Ectodermal cell (in vitro differentiated cells): ENCODE data around the gene CMTM6.
"Not testable (repeated sequence)": the region's sequence is repeated elsewhere in the genome, so short reads cannot be mapped to it uniquely, and the experiment has no call there.

ENCODE experiments used
- H3K27ac ChIP-seq: 2 replicates; pipeline ENCODE4 v1.7.0; 2013; ENCODE audit warnings: mild to moderate bottlenecking, low read depth, low read length; ENCODE audit not compliant: insufficient read depth, poor library complexity, severe bottlenecking
- H3K27me3 ChIP-seq: 2 replicates; pipeline ENCODE4 v1.7.0; 2013; ENCODE audit warnings: mild to moderate bottlenecking, low read length; ENCODE audit not compliant: insufficient read depth, control insufficient read depth, poor library complexity, severe bottlenecking
- H3K36me3 ChIP-seq: one replicate; pipeline ENCODE4 v1.7.0; 2013; ENCODE audit warnings: low read length; ENCODE audit not compliant: control insufficient read depth, insufficient read depth
- H3K4me1 ChIP-seq: one replicate; pipeline ENCODE4 v1.7.0; 2013; ENCODE audit warnings: low read length; ENCODE audit not compliant: control insufficient read depth, insufficient read depth
- H3K4me3 ChIP-seq: 2 replicates; pipeline ENCODE4 v1.7.0; 2013; ENCODE audit warnings: low read depth, low read length, control low read depth; ENCODE audit not compliant: insufficient read depth
- H3K9me3 ChIP-seq: 2 replicates; pipeline ENCODE4 v1.7.0; 2013; ENCODE audit warnings: mild to moderate bottlenecking, low read length, moderate library complexity; ENCODE audit not compliant: control insufficient read depth
- WGBS, 2 experiments: methylation state at CpG; one replicate each; pipeline ENCODE4 v1.1.7; 2013; ENCODE audit warnings: missing lambda C conversion rate in 2 of 2; 5-methylcytosine and 5-hydroxymethylcytosine counted together

CMTM6 gene

GRCh38 chr3:32488474-32489008 lies 14.1 kb downstream of the CMTM6 start:
- no peaks in the 10 kb centered on the region for H3K4me1 ChIP-seq
- H3K27ac ChIP-seq: no peak overlapping the region
- H3K36me3 ChIP-seq: no peaks in the 10 kb centered on the region
- no peaks in the 10 kb centered on the region for H3K27me3 ChIP-seq
- H3K9me3 ChIP-seq: no peaks in the 10 kb centered on the region
- no peak overlapping the region for H3K4me3 ChIP-seq
- WGBS, 2 experiments: 82 to 97% methylated on average over 3 of the region's 3 CpGs

DNA sequence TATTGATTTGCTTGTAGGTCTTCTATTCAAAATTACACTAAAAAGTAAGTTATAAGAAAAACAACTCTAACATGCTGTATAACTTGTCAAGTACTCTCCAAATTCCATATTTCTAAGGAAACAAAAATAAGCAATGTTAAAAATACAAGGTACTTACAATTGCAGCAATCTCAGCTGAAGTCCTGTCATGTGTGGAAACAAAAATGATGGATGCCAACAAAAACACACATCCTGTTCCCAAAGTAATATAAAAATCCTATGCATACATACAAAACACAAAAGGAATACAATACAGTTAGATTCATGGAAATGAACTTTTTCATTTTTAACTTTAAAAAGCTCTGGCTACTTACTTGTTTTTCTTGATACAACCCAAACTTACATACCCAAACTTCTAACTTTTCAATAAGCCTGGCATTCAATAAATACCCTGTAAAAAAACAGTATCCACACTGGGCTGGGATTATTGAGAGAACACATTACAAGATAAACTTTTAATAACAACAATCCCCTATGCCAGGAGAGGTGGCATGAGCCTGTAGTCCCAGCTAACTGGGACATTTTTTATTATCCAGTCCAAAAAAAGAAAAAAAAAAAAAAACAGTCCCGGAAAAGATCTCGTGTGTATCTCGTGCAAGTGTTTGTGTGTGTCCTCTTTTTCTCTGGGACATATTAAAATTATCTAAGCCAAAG lies 14.7 kb downstream of the CMTM6 start:
- Histone ChIP-seq H3K27ac (no peak overlapping the region), H3K36me3 (no peaks in the 10 kb centered on the region)

GRCh38 chr3:32484436-32484835 lies 18.2 kb downstream of the CMTM6 start:
- H3K9me3 ChIP-seq: no peaks in the 10 kb centered on the region
- no peaks in the 10 kb centered on the region for H3K4me1 ChIP-seq
- WGBS, 2 experiments: 98% methylated on average over 3 to 6 of the region's 6 CpGs
- no peaks in the 10 kb centered on the region for H3K27me3 ChIP-seq
- no peaks in the 10 kb centered on the region for H3K36me3 ChIP-seq
- no peak overlapping the region for H3K27ac ChIP-seq
- no peak overlapping the region for H3K4me3 ChIP-seq

More for the DNA sequence above, 14.7 kb downstream of the CMTM6 start:
- Histone ChIP-seq H3K4me1 (no peaks in the 10 kb centered on the region), H3K9me3 (no peaks in the 10 kb centered on the region), H3K4me3 (no peak overlapping the region), H3K27me3 (no peaks in the 10 kb centered on the region)
- 80% methylated on average over 3 of the region's 3 CpGs; no CpG with 5 or more reads in 1 of the 2 experiments for WGBS, 2 experiments

DNA sequence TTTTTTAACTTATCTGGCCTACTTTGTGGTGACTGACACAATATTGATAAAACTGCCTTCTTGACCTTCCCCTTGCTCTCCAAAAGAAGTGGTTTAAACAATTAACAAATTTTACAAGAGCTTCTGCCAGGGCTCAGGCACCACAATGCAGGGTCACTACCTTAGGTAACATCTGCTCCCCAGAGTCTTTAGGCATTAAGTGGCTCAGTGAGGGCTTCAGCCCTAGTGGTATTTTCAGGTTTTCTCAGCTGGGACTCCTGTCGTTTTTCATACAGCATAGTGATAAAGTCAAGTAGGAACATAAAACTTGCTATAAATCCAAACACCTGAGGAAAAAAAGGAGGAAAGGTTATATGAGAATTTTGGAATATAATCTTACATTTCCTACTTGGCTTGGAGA lies 18.9 kb downstream of the CMTM6 start:
- 75% methylated on average over 1 of the region's 1 CpG; no CpG with 5 or more reads in 1 of the 2 experiments for WGBS, 2 experiments
- H3K27me3 ChIP-seq: no peaks in the 10 kb centered on the region
- no peak overlapping the region for H3K4me3 ChIP-seq
- H3K4me1 ChIP-seq: no peaks in the 10 kb centered on the region
- H3K9me3 ChIP-seq: no peaks in the 10 kb centered on the region
- H3K27ac ChIP-seq: no peak overlapping the region
- no peaks in the 10 kb centered on the region for H3K36me3 ChIP-seq

GRCh38 chr3:32482693-32483092 lies 20.0 kb downstream of the CMTM6 start:
- Histone ChIP-seq H3K27me3 (no peaks in the 10 kb centered on the region), H3K4me3 (no peak overlapping the region), H3K27ac (no peak overlapping the region), H3K9me3 (no peaks in the 10 kb centered on the region), H3K36me3 (no peaks in the 10 kb centered on the region), H3K4me1 (no peaks in the 10 kb centered on the region)
- 96 to 100% methylated on average over 1 of the region's 1 CpG for WGBS, 2 experiments

GRCh38 chr3:32481791-32482631 lies 20.6 kb downstream of the CMTM6 start:
- H3K4me3 ChIP-seq: no peak overlapping the region
- no peak overlapping the region for H3K27ac ChIP-seq
- H3K36me3 ChIP-seq: no peaks in the 10 kb centered on the region
- H3K9me3 ChIP-seq: no peaks in the 10 kb centered on the region
- 95% methylated on average over 3 of the region's 3 CpGs for WGBS, 2 experiments
- no peaks in the 10 kb centered on the region for H3K27me3 ChIP-seq
- H3K4me1 ChIP-seq: no peaks in the 10 kb centered on the region

- Histone ChIP-seq H3K4me3 (no peak overlapping the region), H3K36me3 (no peaks in the 10 kb centered on the region), H3K9me3 (no peaks in the 10 kb centered on the region), H3K4me1 (no peaks in the 10 kb centered on the region), H3K27me3 (no peaks in the 10 kb centered on the region), H3K27ac (no peak overlapping the region)
- WGBS, 2 experiments: 88 to 95% methylated on average over 1 of the region's 1 CpG
Observed at GRCh38 chr3:32480604-32481003, 22.0 kb downstream of the CMTM6 start.

DNA sequence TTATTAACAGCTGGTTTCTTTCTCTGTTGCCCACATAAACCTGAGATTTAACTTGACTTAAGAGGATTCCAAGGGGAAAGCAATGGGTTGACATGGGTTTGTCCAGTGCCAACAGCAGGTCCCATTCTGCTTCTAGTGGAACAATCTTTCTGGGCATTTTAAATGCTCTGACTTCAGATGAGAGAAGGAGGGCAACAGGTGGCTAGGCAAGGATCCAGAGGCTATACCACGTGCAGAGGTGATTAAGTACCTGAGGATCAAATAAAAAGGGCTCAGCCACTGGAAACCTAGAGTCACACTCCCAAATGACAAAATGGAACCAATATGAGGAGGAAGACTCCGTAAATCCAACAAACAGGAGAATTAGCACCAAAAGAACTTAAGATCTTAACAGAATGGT lies 28.5 kb downstream of the CMTM6 start:
- no peaks in the 10 kb centered on the region for H3K27me3 ChIP-seq
- no peak overlapping the region for H3K4me3 ChIP-seq
- WGBS, 2 experiments: 93 to 96% methylated on average over 2 of the region's 2 CpGs
- H3K36me3 ChIP-seq: no peaks in the 10 kb centered on the region
- no peaks in the 10 kb centered on the region for H3K9me3 ChIP-seq
- H3K4me1 ChIP-seq: no peaks in the 10 kb centered on the region
- no peak overlapping the region for H3K27ac ChIP-seq

DNA sequence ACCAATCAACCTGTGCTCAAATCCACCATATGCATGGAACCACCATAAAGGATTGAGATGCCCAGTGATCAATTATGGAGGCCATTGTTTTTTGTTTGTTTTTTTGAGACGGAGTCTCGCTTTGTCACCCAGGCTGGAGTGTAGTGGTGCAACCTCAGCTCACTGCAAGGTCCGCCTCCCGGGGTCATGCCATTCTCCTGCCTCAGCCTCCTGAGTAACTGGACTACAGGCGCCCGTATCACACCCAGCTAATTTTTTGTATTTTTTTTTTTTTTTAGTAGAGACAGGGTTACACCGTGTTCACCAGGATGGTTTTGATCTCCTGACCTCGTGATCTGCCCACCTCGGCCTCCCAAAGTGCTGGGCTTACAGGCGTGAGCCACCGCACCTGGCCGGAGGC lies 30.5 kb downstream of the CMTM6 start:
- 85 to 87% methylated on average over 12 of the region's 12 CpGs for WGBS, 2 experiments
- not testable (repeated sequence) for H3K27ac ChIP-seq, H3K4me1 ChIP-seq, H3K9me3 ChIP-seq, H3K36me3 ChIP-seq, H3K4me3 ChIP-seq, H3K27me3 ChIP-seq

GRCh38 chr3:32471246-32471645 lies 31.4 kb downstream of the CMTM6 start:
- Histone ChIP-seq H3K27ac (no peak overlapping the region), H3K27me3 (no peaks in the 10 kb centered on the region), H3K4me1 (no peaks in the 10 kb centered on the region), H3K9me3 (no peaks in the 10 kb centered on the region), H3K4me3 (no peak overlapping the region), H3K36me3 (no peaks in the 10 kb centered on the region)
- WGBS, 2 experiments: 93 to 95% methylated on average over 3 of the region's 3 CpGs
